Islet precursor cell (in vitro differentiated cells): Measurements from ENCODE around the gene NDUFA1.
A peak's percentile ranks its signal among the peaks of the same experiment; 100 is the strongest.
"Not testable (repeated sequence)": the region's sequence is repeated elsewhere in the genome, so short reads cannot be mapped to it uniquely, and the experiment has no call there.

Experiments
- DNase-seq: peaks from one replicate; pipeline ENCODE4 v3.0.0-alpha.2; 2018

The NDUFA1 gene

DNA sequence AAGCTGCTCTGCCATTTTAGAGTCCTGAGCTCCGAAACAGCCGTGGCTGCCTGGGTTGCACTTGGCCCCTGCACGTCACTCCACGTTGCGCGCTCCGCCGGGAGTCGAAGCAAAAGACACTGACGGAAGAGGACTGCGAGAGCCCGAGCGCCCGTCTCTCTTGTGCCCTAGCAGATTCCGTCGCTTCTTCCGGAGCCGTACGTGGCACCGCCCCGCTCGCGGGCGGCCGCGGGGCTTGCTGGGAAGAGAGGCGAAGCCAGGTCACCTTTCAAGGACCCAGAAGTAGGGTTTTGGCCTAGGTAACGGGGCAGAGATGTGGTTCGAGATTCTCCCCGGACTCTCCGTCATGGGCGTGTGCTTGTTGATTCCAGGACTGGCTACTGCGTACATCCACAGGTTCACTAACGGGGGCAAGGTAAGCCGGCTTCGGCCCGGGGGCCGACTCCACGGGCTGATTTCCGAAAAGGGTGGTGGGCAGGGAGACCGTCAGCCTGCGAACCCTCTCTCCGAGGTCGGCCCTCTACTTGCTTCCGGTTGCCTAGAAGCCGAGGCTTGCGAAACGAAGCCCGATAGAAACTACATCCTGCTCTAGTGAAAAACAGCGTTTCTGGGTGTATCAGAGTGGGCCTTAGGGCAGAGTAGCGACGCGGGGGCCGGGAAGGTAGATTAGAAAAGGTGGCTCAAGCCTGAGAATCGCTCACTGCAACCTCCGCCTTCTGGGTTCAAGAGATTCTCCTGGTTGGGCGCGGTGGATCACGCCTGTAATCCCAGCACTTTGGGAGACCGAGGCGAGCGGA, at the start of gene NDUFA1, which contains the start of gene RNF113A:
NDUFA1 (plus strand) TSS at position 234 of the 797 bp plus-strand sequence; CDS start at position 314, 80 bp downstream.
RNF113A (minus strand) TSS at position 135 of the 797 bp plus-strand sequence; CDS start at position 15, 120 bp downstream.
- DNase-seq = peak; percentile 92

- not testable (repeated sequence) for DNase-seq
Observed at GRCh38 chrX:119824221-119824620, 47.4 kb upstream of the NDUFA1 start.

DNA sequence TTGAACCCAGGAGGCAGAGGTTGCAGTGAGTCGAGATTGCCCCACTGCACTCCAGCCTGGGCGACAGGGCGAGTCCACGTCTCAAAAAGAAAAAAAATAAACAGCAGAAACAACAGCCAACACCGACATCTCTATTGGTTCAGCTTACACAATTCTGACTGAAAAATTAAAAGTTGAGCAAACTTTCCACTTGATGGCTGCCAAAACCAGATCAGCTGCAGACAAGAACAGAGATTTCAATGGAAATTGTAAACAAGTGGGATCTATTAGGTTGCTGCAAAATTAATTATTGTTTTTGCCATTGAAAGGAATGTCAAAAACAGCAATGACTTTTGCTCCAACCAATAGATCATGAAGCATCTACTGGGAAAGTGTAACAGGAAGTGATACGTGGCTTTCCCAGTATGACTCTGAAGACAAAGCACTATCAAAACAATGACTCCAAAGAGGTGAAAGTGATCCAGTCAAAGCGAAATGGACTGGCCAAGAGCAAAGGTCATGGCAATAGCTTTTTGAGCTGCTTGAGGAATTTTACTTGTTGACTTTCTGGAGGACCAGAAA, 45.2 kb upstream of the NDUFA1 start:
- no peak for DNase-seq

GRCh38 chrX:119828446-119828845, 43.2 kb upstream of the NDUFA1 start:
- no peak for DNase-seq

- DNase-seq = no peak
Observed at GRCh38 chrX:119833905-119834304, 37.7 kb upstream of the NDUFA1 start.

GRCh38 chrX:119852382-119853353, 19.0 kb upstream of the NDUFA1 start, which contains the start of gene UPF3B:
Gene UPF3B (minus strand): TSS chrX:119852963. CDS start chrX:119852928, 35 bp downstream.
- peak; percentile 99 for DNase-seq

DNA sequence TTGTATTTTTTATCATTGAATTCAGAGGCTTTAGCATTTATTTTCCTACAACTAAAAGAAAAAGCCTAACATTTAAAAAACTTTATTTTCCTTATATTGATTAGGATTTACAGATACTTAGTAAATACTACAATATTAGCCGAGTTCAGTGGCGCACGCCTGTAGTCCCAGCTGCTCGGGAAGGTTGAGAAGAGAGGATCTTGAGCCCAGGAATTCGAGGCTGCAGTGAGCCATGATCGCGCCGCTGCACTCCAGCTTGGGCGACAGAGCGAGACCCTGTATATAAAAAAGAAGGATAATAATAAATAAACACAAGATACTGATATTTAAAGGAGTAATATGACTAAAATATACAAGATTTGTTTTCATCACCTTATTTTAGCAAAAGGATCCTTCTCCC, 18.2 kb upstream of the NDUFA1 start:
- no peak for DNase-seq

DNA sequence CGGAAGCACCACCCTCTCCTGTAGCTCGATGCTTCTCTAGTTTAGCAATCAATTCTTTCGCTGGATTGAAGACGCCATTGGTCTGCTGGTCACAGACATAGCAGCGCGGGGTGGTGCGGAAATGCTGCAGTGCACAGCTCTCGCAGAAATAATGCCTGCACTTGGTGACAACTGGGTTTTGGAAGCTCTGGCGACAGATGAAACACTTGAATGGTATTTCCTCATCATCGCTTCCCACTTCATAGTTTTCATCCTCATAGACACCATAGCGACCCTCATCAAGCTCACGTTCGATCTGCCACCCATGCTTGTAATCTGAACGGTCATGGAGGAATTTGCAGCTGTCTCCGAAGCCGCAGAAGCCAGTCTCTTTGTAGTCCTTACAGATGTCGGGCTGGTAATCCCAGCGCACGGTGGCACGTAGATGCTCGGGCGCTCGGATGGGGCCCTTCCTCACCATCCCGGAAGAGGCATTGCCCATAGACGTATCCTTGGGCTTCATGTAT, 953 bp upstream of the NDUFA1 start:
- DNase-seq = peak; percentile 60

- peak; percentile 57 for DNase-seq
Observed at GRCh38 chrX:119871245-119871598, 410 bp upstream of the NDUFA1 start.

DNA sequence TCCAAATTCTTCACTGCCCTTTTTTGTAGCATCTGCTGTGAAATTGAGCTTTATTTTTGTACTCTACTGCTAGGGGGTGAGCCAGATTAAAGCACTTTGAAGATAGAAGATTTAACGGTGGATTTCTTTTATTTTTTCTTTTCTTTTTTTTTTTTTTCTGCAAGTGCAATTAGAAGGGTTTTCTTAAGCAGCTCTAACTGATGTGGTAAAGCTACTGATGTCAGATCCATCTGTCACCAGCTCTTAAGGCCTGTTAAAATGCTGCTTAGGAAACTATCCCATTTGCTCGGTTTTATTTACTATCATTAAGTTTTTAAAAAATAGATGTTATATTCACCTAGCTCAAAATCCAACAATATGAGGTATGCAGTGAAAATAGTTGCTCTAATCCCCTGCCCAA, 7.1 kb downstream of the NDUFA1 start:
- DNase-seq = no peak

DNA sequence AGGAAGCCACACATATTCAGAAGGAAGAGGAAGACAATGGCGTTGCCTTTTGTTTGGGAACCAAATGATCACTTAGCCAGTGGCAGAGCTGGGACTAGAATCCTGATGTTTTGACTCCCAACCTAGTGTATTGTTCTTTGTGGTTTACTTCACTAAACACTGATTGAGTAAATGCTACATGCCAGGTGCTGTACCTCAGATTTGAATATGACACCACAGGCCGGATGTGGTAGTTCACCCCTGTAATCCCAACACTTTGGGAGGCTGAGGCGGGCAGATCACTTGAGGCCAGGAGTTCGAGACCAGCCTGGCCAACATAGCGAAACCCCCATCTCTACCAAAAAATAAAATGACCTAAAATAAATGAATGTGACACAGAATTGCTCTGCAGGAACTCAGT, 8.4 kb downstream of the NDUFA1 start:
- no peak for DNase-seq

DNA sequence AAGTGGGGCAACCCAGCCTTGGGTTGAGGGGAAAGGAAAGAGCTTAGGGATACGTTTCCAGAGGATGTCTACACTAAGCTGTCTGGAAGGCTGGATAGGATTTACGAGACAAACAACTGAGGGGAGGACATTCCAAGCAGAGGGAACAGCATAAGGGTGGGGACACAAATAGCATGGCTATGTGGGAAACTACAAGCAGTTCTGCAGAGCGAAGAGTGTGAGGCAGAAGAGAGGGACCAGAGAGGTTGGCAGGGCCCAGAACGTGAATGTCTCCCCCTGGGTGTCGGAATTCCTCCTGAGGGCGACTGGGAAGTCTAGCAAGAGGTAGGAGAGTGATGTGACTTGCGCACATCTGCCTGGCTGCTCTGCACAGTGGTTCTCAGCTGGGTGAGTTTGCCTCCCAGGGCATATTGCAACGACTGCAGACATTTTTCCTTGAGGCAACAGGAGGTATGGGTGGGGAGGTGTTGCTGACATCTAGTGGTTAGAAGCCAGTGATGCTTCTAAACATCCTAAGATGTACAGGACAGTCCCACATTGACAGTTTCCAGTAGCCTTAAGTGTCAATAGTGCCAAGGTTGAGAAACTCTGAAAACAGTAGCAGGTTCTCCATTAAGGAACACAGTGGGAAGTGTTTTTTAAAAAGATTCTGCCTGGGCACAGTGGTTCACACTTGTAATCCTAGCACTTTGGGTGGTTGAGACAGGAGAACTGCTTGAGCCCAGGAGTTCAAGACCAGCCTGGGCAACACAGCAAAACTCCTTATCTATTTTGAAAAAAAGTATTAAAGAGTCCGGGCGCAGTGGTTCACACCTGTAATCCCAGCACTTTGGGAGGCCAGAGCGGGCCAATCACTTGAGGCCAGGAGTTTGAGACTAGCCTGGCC, 9.2 kb downstream of the NDUFA1 start:
- peak; percentile 81 for DNase-seq

GRCh38 chrX:119885554-119886428, 14.2 kb downstream of the NDUFA1 start:
- DNase-seq = no peak

- DNase-seq = peak; percentile 92
Observed at GRCh38 chrX:119887721-119888425, 16.2 kb downstream of the NDUFA1 start.

- not testable (repeated sequence) for DNase-seq
Observed at GRCh38 chrX:119890626-119891025, 19.0 kb downstream of the NDUFA1 start.

- peak; percentile 61 for DNase-seq
Observed at GRCh38 chrX:119891961-119892692, 20.5 kb downstream of the NDUFA1 start.

DNA sequence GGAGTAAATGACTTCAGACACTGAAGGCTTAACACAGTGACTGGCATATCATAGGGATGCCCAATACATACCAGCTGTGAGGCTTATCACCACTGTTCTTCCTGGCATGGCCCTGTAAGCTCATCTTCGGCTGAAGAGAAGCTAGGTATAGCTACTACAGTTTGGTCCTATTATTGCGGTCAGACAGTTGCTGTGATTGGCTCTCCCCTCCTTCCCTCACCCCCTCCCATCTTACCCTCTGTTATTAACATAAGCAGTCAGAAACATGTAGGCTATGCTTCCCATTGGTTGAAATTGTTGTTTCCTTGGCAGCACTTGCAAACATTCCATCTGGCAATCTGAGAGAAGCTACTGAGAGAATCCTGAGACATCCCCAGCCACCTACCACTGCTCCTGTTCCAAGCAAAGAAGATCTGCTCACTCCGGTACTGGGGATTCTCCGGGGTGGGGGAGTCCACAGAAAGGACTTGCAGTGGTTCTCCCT, 24.3 kb downstream of the NDUFA1 start, which contains the start of gene AKAP14:
AKAP14 (plus strand) TSS at position 51 of the 484 bp plus-strand sequence. CDS start 7,331 bp downstream, outside the sequence.
- DNase-seq = no peak

DNA sequence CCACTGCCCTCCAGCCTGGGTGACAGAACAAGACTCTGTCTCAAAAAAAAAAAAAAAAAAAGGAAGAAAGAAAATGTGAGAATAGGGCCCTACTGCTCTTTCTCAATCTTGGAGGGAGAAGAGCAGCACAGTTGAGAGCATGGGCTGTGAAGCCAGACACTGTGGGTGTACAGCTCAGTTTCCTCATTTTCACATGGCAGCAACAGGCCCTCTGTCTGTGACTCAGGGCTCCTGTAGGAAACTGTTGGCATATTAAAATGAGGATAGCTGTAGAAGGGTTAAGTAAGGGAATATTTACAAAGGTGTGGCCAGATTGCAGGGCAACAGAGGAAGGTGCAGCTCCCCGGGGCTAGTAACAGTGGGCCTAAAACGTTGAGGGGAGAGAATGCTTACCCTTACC, 27.5 kb downstream of the NDUFA1 start:
- no peak for DNase-seq

DNA sequence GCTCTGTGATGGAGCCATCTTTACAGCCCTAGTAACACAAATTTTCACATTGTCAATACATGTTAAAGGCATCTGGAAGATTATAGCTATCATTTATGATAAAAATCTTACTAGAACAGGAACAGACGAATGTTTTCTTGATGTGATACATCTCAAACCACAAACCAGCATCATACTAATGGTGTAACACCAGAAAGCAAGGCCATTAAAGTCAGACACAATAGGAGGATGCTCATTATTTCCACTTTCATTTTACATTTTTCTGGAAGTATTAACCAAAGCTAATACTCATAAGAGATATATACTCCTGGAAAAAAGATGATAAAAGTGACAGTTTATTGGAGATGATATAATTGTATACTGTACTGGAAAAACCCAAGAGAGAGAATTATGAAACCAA, 29.3 kb downstream of the NDUFA1 start:
- DNase-seq = no peak
